ENCODE measurements around the gene HOMER2.

GRCh38 chr15:82969353-82969752 is 16.8 kb upstream of the HOMER2 start:
- TF ChIP-seq CTCF (IDR thresholded peaks at IDR 0.05; ENCODE audit: borderline replicate concordance, extremely low read depth, low read length, poor library complexity, severe bottlenecking), result no peak
- TF ChIP-seq EZH2 (IDR thresholded peaks at IDR 0.05; ENCODE audit: borderline replicate concordance, low read depth, low read length, severe bottlenecking), result no peak

Data from DND-41 (cell line).